GM20000 (cell line): Measurements from ENCODE around the gene NAIF1.

Experiments
- DNase-seq: peaks from one replicate; pipeline ENCODE4 v3.0.0; 2012; ENCODE audit warnings: low spot score
- CTCF ChIP-seq: IDR thresholded peaks from 2 replicates; pipeline ENCODE4 v1.5.1; 2012; ENCODE audit warnings: mild to moderate bottlenecking, control low read depth; ENCODE audit errors: extremely low read depth, missing control alignments

The NAIF1 gene

DNA sequence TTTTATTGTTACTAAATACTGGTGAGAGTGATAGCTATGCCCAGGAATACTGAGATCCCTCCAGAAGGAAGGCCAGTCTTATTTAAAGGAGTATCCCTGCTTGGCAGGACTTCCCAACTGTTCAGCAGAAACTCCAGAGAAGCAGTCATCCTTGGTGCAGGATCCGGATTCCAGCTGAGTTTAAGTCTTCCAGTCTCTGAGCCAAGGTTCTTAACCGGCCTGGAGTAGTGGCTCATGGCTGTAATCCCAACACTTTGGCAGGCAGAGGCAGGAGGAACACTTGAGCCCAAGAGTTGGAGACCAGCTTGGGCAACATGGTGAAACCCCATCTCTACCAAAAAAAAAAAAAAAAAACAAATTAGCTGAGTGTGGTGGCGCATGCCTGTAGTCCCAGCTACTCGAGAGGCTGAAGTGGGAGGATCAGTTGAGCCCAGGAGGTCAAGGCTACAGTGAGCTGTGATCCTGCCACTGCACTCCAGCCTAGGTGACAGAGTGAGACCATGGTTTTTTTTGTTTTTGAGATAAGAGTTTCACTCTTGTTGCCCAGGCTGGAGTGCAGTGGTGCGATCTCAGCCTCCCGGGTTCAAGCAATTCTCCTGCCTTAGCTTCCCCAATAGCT lies 7.6 kb downstream of the NAIF1 start:
- no peak for TF ChIP-seq CTCF
- DNase-seq = no peak

DNA sequence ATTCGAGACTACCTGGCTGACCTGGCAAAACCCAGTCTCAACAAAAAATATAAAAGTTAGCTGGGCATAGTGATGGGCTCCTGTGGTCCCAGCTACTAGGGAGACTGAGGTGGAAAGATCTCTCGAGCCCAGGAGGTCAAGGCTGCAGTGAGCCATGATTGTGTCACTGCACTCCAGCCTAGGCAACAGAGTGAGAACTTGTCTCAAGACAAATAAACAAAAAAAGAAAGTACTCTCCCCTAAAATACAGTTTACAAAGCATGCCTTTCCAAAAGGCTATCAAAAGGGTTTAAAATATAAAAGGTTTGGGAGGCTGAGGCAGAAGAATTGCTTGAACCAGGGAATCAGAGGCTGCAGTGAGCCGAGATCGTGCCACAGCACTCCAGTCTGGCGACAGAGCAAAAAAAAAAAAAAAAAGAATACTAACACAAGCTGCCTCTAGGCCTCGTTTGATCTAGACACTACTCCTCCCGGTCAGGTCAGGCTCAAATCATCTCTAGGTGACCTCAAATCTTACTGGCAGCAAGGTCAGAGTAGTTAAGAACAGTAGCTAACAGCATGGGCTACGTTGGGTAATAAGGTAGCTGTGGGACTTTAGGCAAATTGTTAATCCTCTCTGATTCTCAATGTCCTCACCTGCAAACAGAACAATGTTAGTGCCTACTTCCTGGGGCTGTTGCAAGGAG lies 9.3 kb downstream of the NAIF1 start:
- no peak for TF ChIP-seq CTCF
- DNase-seq = no peak

DNA sequence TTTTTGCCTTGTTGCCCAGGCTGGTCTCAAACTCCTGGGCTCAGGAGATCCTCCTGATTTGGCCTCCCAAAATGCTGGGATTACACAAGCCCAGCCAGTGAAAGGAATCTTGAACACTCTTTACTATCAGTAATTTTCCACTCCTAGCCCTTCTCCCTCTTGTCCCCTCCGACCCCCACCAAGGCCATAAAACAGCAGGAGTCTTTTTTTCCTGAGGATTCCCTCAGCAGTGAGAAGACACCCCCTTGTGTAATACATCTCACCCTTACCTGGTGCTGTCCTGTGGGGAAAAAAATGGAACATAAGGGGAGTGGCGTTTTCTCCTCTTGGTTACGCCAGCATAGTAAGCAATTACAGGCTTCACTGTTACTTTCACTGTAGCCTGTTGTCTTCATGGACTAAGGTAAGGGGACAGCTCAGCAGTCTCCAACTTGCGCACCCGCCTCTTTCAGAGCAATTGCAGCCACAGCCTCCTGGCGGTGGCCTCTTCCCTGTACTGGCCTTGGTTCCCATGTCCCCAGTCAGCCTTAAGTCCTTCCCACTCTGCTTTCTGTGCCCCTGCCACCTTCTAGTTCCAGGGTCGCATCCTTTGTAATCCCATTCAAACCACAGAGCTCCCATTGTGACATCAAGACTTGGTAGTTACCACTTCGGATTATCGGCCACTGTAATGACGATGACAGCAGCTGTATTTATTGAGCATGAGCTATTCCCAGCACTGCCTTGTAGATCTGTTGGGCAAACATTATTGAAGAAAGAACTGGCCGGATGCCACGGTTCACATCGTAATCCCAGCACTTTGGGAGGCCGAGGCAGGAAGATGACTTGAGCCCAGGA lies 10.0 kb downstream of the NAIF1 start:
- no peak for DNase-seq
- TF ChIP-seq CTCF = no peak

DNA sequence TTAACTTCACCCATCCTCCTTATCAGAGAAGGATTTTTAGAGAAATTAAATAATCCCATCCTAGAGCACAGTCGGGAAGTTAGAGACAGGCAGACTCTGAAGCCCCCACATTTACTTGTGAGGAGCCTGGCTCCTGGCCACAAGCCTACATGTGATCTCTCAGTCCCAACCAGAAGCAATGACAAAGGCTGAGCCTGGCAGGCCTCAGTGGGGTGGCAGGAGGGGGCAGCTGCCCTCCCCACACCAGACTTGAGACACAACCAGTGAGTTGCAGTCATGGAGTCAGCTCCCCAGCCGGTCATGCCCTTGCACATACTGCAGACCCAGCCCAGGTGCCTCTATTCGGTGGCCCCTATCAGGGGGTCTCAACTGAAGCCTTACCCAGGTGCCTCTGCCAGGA lies 11.0 kb downstream of the NAIF1 start:
- TF ChIP-seq CTCF = no peak
- no peak for DNase-seq

- TF ChIP-seq CTCF = no peak
These were observed 11.6 kb downstream of the NAIF1 start for GRCh38 chr9:128055344-128056040.

DNA sequence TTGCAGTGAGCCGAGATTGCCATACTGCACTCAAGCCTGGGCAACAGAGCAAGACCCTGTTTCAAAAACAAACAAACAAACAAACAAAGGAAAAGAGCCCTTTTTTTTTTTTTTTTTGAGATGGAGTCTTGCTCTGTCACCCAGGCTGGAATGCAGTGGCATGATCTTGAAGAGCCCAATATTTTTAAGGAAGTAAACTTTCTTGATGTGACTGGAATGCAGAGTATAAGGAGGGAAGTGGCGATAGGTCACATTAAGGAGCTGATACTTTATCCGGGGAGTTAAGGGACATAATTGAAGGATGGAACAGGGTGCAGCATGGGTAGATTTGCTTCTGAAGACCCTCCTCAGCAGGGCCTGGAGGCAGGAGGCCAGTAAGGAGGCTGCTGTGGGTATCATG lies 13.0 kb downstream of the NAIF1 start:
- no peak for TF ChIP-seq CTCF
- no peak for DNase-seq

More at GRCh38 chr9:128055344-128056040, 11.6 kb downstream of the NAIF1 start:
- no peak for DNase-seq
